Stimulated activated naive B cell treated with anti-CD40 and anti-IgM and Interleukin-4, amounts not matched to agents 10 μg/mL and 1 μg/mL and 100 μg/mL, for 72 hours (primary cell): Measurements from ENCODE around the gene DCAF4.
"Not testable (repeated sequence)": the region's sequence is repeated elsewhere in the genome, so short reads cannot be mapped to it uniquely, and the experiment has no call there.

Experiments
- ATAC-seq, 2 donors: fragments of 150-1000 bp; cut with Tn5 transposase; replicated peaks; 2 replicates each; pipeline ENCODE4 v1.10.0; 2021; ENCODE audit warnings: moderate library complexity in 1 of 2
- DNase-seq: peaks from one replicate; pipeline ENCODE4 v3.0.0; 2021
- H3K27ac Mint-ChIP-seq: one replicate; pipeline ENCODE4 v1.8.0; 2022; ENCODE audit warnings: mild to moderate bottlenecking, mixed read lengths
- H3K27me3 Mint-ChIP-seq, 2 donors: one replicate each; pipeline ENCODE4 v1.8.0; 2022; ENCODE audit warnings: mixed read lengths in 2 of 2
- H3K36me3 Mint-ChIP-seq, 2 donors: one replicate each; pipeline ENCODE4 v1.8.0; 2022; ENCODE audit warnings: mixed read lengths in 2 of 2, mild to moderate bottlenecking in 1 of 2
- H3K4me1 Mint-ChIP-seq, 2 donors: one replicate each; pipeline ENCODE4 v1.8.0; 2022; ENCODE audit warnings: mixed read lengths in 2 of 2, mild to moderate bottlenecking in 1 of 2
- H3K4me3 Mint-ChIP-seq, 2 donors: one replicate each; pipeline ENCODE4 v1.8.0; 2022; ENCODE audit warnings: mild to moderate bottlenecking in 2 of 2, mixed read lengths in 2 of 2, moderate library complexity in 1 of 2
- H3K9me3 Mint-ChIP-seq, 2 donors: one replicate each; pipeline ENCODE4 v1.8.0; 2022; ENCODE audit warnings: mixed read lengths in 2 of 2, mild to moderate bottlenecking in 1 of 2

Gene DCAF4

GRCh38 chr14:72958548-72958947 lies 32.3 kb downstream of the DCAF4 start:
- Mint-ChIP-seq H3K36me3 (peaks cover 45 to 82% of the 10 kb centered on the region in 2 donors), H3K27ac (no peak overlapping the region), H3K27me3 (no peaks in the 10 kb centered on the region), H3K4me3 (no peak overlapping the region), H3K4me1 (peaks cover 0 to 2% of the 10 kb centered on the region in 2 donors), H3K9me3 (no peaks in the 10 kb centered on the region)
- DNase-seq (no peak), ATAC-seq (no peak)

GRCh38 chr14:72961016-72961415 lies 34.8 kb downstream of the DCAF4 start:
- not testable (repeated sequence) for H3K27me3 Mint-ChIP-seq, ATAC-seq, DNase-seq, H3K9me3 Mint-ChIP-seq, H3K4me1 Mint-ChIP-seq, H3K4me3 Mint-ChIP-seq
- H3K36me3 Mint-ChIP-seq: peaks cover 37 to 70% of the 10 kb centered on the region in 2 donors
- peak overlapping the region; percentile 47 for H3K27ac Mint-ChIP-seq

- ATAC-seq: no peak
- H3K36me3 Mint-ChIP-seq: peaks cover 30 to 62% of the 10 kb centered on the region in 2 donors
- no peak overlapping the region for H3K4me3 Mint-ChIP-seq
- H3K27me3 Mint-ChIP-seq: no peaks in the 10 kb centered on the region
- DNase-seq: no peak
- H3K4me1 Mint-ChIP-seq: peaks cover 0 to 5% of the 10 kb centered on the region in 2 donors
- peak overlapping the region; percentile 22 for H3K27ac Mint-ChIP-seq
- H3K9me3 Mint-ChIP-seq: no peaks in the 10 kb centered on the region
Observed at GRCh38 chr14:72961579-72962335, 35.5 kb downstream of the DCAF4 start.

- DNase-seq, H3K4me1 Mint-ChIP-seq, H3K27me3 Mint-ChIP-seq, H3K4me3 Mint-ChIP-seq, H3K9me3 Mint-ChIP-seq, H3K27ac Mint-ChIP-seq, ATAC-seq: not testable (repeated sequence)
- peaks cover 30 to 62% of the 10 kb centered on the region in 2 donors for H3K36me3 Mint-ChIP-seq
Observed at GRCh38 chr14:72962336-72962754, 36.1 kb downstream of the DCAF4 start.

GRCh38 chr14:72962829-72963312 lies 36.6 kb downstream of the DCAF4 start:
- Mint-ChIP-seq H3K4me3 (no peak overlapping the region), H3K27me3 (no peaks in the 10 kb centered on the region), H3K9me3 (no peaks in the 10 kb centered on the region), H3K4me1 (peaks cover 0 to 5% of the 10 kb centered on the region in 2 donors), H3K36me3 (peaks cover 30 to 62% of the 10 kb centered on the region in 2 donors), H3K27ac (peak overlapping the region; percentile 25)
- no peak for DNase-seq
- ATAC-seq: no peak

GRCh38 chr14:72965249-72965648 lies 39.0 kb downstream of the DCAF4 start:
- no peak overlapping the region for H3K4me3 Mint-ChIP-seq
- H3K27me3 Mint-ChIP-seq: no peaks in the 10 kb centered on the region
- ATAC-seq (no peak), DNase-seq (no peak)
- H3K36me3 Mint-ChIP-seq: peaks cover 38 to 60% of the 10 kb centered on the region in 2 donors
- no peak overlapping the region for H3K27ac Mint-ChIP-seq
- H3K4me1 Mint-ChIP-seq: peaks cover 0 to 5% of the 10 kb centered on the region in 2 donors
- H3K9me3 Mint-ChIP-seq: no peaks in the 10 kb centered on the region

GRCh38 chr14:72966038-72966437 lies 39.8 kb downstream of the DCAF4 start:
- DNase-seq (no peak), ATAC-seq (no peak)
- Mint-ChIP-seq H3K27me3 (no peaks in the 10 kb centered on the region), H3K36me3 (peaks cover 34 to 59% of the 10 kb centered on the region in 2 donors), H3K4me3 (no peak overlapping the region), H3K27ac (peak overlapping the region; percentile 3), H3K4me1 (peaks cover 0 to 5% of the 10 kb centered on the region in 2 donors), H3K9me3 (no peaks in the 10 kb centered on the region)

GRCh38 chr14:72968316-72968715 lies 42.1 kb downstream of the DCAF4 start:
- Mint-ChIP-seq H3K27ac (no peak overlapping the region), H3K9me3 (no peaks in the 10 kb centered on the region), H3K27me3 (no peaks in the 10 kb centered on the region), H3K4me1 (peaks cover 0 to 5% of the 10 kb centered on the region in 2 donors), H3K4me3 (no peak overlapping the region), H3K36me3 (peaks cover 28 to 52% of the 10 kb centered on the region in 2 donors)
- ATAC-seq: no peak
- no peak for DNase-seq

- Mint-ChIP-seq H3K9me3 (no peaks in the 10 kb centered on the region), H3K4me1 (no peaks in the 10 kb centered on the region), H3K36me3 (peaks cover 41 to 66% of the 10 kb centered on the region in 2 donors), H3K4me3 (no peak overlapping the region), H3K27ac (no peak overlapping the region), H3K27me3 (no peaks in the 10 kb centered on the region)
- DNase-seq (no peak), ATAC-seq (no peak)
Observed at GRCh38 chr14:72970058-72970630, 43.9 kb downstream of the DCAF4 start.

- Mint-ChIP-seq H3K4me3 (no peak overlapping the region), H3K27ac (no peak overlapping the region), H3K27me3 (no peaks in the 10 kb centered on the region), H3K4me1 (no peaks in the 10 kb centered on the region), H3K36me3 (peaks cover 48 to 72% of the 10 kb centered on the region in 2 donors), H3K9me3 (no peaks in the 10 kb centered on the region)
- DNase-seq (no peak), ATAC-seq (no peak)
Observed at GRCh38 chr14:72970824-72971434, 44.7 kb downstream of the DCAF4 start.

- Mint-ChIP-seq H3K36me3 (peaks cover 62 to 63% of the 10 kb centered on the region in 2 donors), H3K27ac (no peak overlapping the region), H3K4me1 (no peaks in the 10 kb centered on the region), H3K4me3 (no peak overlapping the region), H3K27me3 (no peaks in the 10 kb centered on the region), H3K9me3 (no peaks in the 10 kb centered on the region)
- no peak for ATAC-seq
- no peak for DNase-seq
Observed at GRCh38 chr14:72974661-72975060, 48.4 kb downstream of the DCAF4 start.

GRCh38 chr14:72975770-72976169 lies 49.5 kb downstream of the DCAF4 start:
- Mint-ChIP-seq H3K27ac (no peak overlapping the region), H3K4me1 (no peaks in the 10 kb centered on the region), H3K9me3 (no peaks in the 10 kb centered on the region), H3K27me3 (no peaks in the 10 kb centered on the region), H3K36me3 (peaks cover 53 to 56% of the 10 kb centered on the region in 2 donors), H3K4me3 (no peak overlapping the region)
- no peak for DNase-seq
- ATAC-seq: no peak

GRCh38 chr14:72978856-72979255 lies 52.6 kb downstream of the DCAF4 start:
- peaks cover 51 to 57% of the 10 kb centered on the region in 2 donors for H3K36me3 Mint-ChIP-seq
- H3K4me3 Mint-ChIP-seq: no peak overlapping the region
- H3K27me3 Mint-ChIP-seq: no peaks in the 10 kb centered on the region
- no peaks in the 10 kb centered on the region for H3K4me1 Mint-ChIP-seq
- DNase-seq (no peak), ATAC-seq (no peak)
- H3K9me3 Mint-ChIP-seq: peaks cover 0 to under 1% of the 10 kb centered on the region in 2 donors
- H3K27ac Mint-ChIP-seq: no peak overlapping the region

GRCh38 chr14:72980863-72981262 lies 54.6 kb downstream of the DCAF4 start:
- Mint-ChIP-seq H3K36me3 (peaks cover 52 to 54% of the 10 kb centered on the region in 2 donors), H3K27me3 (no peaks in the 10 kb centered on the region), H3K4me1 (no peaks in the 10 kb centered on the region), H3K27ac (no peak overlapping the region), H3K9me3 (peaks cover 0 to 2% of the 10 kb centered on the region in 2 donors), H3K4me3 (no peak overlapping the region)
- no peak for DNase-seq
- ATAC-seq: no peak
